CD4-positive, alpha-beta T cell (primary cell): ENCODE data around the gene SYT2. TPM values are rescaled to one million over a fixed set of nuclear protein-coding genes. Genes with fewer than 3 reads are reported as not detected.
"Not testable (repeated sequence)": the region's sequence is repeated elsewhere in the genome, so short reads cannot be mapped to it uniquely, and the experiment has no call there.

Experiments used
- ATAC-seq: fragments of 200-7000 bp; cut with Tn5 transposase; one replicate; pipeline ENCODE4 v1.10.0; 2022; ENCODE audit warnings: mild to moderate bottlenecking; ENCODE audit not compliant: poor library complexity
- CTCF ChIA-PET: fragments of 350-600 bp; sonication (Branson Sonifier 250); formaldehyde crosslinking; loops from one replicate; lab custom pipeline; 2021; ENCODE audit warnings: antibody characterized with exemption, inconsistent platforms; lab: Charles Lee
- POLR2A ChIA-PET: fragments of 350-600 bp; sonication (Branson Sonifier 250); formaldehyde crosslinking; loops from one replicate; lab custom pipeline; 2021; ENCODE audit warnings: antibody characterized with exemption, inconsistent platforms; lab: Charles Lee
- DNase-seq, 14 experiments: peaks; one replicate each; pipeline ENCODE4 v3.0.0-alpha.2; 2013 to 2020; ENCODE audit warnings: mixed read lengths in 2 of 14
- H3K27ac ChIP-seq, 2 donors: one replicate each; pipeline versions ENCODE4 v1.5.1 to v1.7.0; 2013; ENCODE audit warnings: low read length in 2 of 2, low read depth in 1 of 2, mild to moderate bottlenecking in 1 of 2
- H3K27me3 ChIP-seq, 2 experiments: 1 replicate in 1 of 2; 2 replicates in 1 of 2; pipeline versions ENCODE4 v1.6.1 to v1.7.0; 2013; ENCODE audit warnings: low read length in 2 of 2, control low read depth in 1 of 2, mild to moderate bottlenecking in 1 of 2, moderate library complexity in 1 of 2; ENCODE audit not compliant: insufficient read depth in 2 of 2, control insufficient read depth in 1 of 2
- H3K36me3 ChIP-seq: one replicate; pipeline ENCODE4 v1.6.1; 2013; ENCODE audit warnings: low read length, control low read depth; ENCODE audit not compliant: insufficient read depth
- H3K4me1 ChIP-seq: one replicate; pipeline ENCODE4 v1.6.1; 2013; ENCODE audit warnings: low read length, control low read depth; ENCODE audit not compliant: insufficient read depth
- H3K4me3 ChIP-seq: one replicate; pipeline ENCODE4 v1.5.1; 2013; ENCODE audit warnings: mild to moderate bottlenecking, low read length, moderate library complexity
- H3K9me3 ChIP-seq, 2 experiments: 1 replicate in 1 of 2; 2 replicates in 1 of 2; pipeline versions ENCODE4 v1.6.1 to v1.7.0; 2013; ENCODE audit warnings: low read length in 2 of 2, mild to moderate bottlenecking in 2 of 2, control low read depth in 1 of 2, moderate library complexity in 1 of 2; ENCODE audit not compliant: control insufficient read depth in 1 of 2, insufficient read depth in 1 of 2
- H3K27ac Mint-ChIP-seq: one replicate; pipeline ENCODE4 v1.8.0; 2020; ENCODE audit warnings: mixed read lengths
- H3K27me3 Mint-ChIP-seq: one replicate; pipeline ENCODE4 v1.8.0; 2021; ENCODE audit warnings: mixed read lengths
- H3K36me3 Mint-ChIP-seq: one replicate; pipeline ENCODE4 v1.8.0; 2021; ENCODE audit warnings: low read depth, mixed read lengths
- H3K4me1 Mint-ChIP-seq: one replicate; pipeline ENCODE4 v1.8.0; 2021; ENCODE audit warnings: low read depth, mixed read lengths
- H3K4me3 Mint-ChIP-seq: one replicate; pipeline ENCODE4 v1.8.0; 2020; ENCODE audit warnings: mild to moderate bottlenecking, mixed read lengths
- H3K9me3 Mint-ChIP-seq: one replicate; pipeline ENCODE4 v1.8.0; 2020; ENCODE audit warnings: mixed read lengths
- CTCF ChIP-seq: fragments of 200-600 bp; IDR thresholded peaks from one replicate; pipeline ENCODE4 v1.8.0; 2022; ENCODE audit warnings: antibody characterized with exemption, mild to moderate bottlenecking
- intact Hi-C, 2 experiments: fragments of 100-400 bp; cut with DNase I in 1 of 2; cut with micrococcal nuclease in 1 of 2; formaldehyde crosslinking; loops; one replicate each; pipeline versions ENCODE4 v1.15.1 to v1.9.0; 2023 to 2025; cut with DNase I, micrococcal nuclease
- total RNA-seq, 174 experiments: library from RNA in 2 of 174; stranded (reverse) in 2 of 174; gene quantifications; one replicate each; pipeline ENCODE4 v1.2.3 and lab custom pipeline; 2021 to 2026

The SYT2 gene
- total RNA-seq, 2 experiments from 2014 or later = not detected

DNA sequence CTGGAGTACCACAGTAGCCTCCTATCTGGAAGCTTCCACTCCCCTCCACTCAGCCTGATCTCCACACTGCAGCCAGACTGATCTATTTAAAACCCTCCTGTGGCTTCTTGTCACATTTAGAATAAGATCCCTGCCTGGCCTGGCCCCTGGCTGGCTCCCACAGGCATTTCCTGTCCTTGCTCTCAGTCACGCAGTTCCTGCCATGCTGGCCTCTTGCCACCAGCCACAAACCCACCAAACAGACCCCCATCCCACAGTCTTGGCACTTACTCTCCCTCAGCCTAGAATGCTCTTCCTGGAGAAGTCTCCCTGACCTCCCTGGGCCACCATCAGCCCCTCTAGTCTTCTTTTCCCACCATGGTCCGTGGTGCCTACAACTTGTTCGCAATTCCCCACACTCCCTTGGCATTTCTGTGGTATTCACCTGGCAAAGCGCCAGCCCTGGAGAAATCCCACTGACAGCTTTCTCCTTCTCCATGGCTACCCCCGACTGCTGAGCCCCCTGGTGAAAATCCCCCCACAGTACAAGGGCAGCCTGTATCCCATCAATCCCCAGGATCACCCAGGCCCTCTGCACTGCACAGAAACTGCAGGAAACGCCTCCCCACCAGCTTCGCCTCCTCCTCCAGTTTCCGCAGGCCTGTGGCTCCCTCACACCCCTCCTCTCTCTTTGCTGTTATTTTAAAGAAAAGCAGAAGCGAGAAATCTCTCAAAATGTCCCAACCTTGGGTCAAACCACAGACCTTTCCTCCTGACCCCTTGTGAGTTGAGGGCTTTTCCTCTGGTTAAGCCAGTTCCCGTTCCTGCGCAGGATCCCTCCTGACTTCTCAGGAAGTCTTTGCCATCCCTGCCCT is 94.5 kb downstream of the SYT2 start:
- H3K9me3 Mint-ChIP-seq = no peaks in the 10 kb centered on the region
- Histone ChIP-seq H3K27ac (no peak overlapping the region), H3K36me3 (no peaks in the 10 kb centered on the region), H3K9me3 (no peaks in the 10 kb centered on the region), H3K4me3 (no peak overlapping the region), H3K27me3 (no peaks in the 10 kb centered on the region), H3K4me1 (peaks cover 10% of the 10 kb centered on the region)
- POLR2A ChIA-PET = no interaction called here
- no peak overlapping the region for H3K27ac Mint-ChIP-seq
- peaks cover 22% of the 10 kb centered on the region for H3K4me1 Mint-ChIP-seq
- CTCF ChIA-PET = no interaction called here
- DNase-seq (peak in 3 of 14 experiments; percentile 21 to 58 (median 56)), ATAC-seq (no peak)
- H3K4me3 Mint-ChIP-seq = no peak overlapping the region
- TF ChIP-seq CTCF = no peak
- H3K27me3 Mint-ChIP-seq = peaks cover 19% of the 10 kb centered on the region
- H3K36me3 Mint-ChIP-seq = no peaks in the 10 kb centered on the region
- intact Hi-C loops = no loop called here

DNA sequence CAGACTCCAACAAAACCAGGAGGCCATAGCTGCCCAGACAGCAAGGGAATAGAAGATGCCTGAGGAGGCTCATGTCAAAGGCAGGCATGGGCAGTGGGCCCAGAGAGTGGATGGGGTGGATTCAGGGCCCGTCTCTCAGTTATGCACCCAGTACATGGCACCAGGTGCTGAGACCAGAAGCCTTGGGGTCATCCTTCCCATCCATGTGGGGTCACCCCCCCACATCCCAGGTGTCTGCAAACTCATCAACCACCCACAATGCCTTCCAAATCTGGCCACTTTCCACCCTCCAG is 95.1 kb downstream of the SYT2 start:
- POLR2A ChIA-PET, ATAC-seq, H3K27me3 ChIP-seq, H3K9me3 Mint-ChIP-seq, DNase-seq, intact Hi-C loops, H3K36me3 Mint-ChIP-seq, CTCF ChIA-PET, H3K27ac ChIP-seq, H3K4me3 ChIP-seq, H3K4me1 ChIP-seq, H3K27ac Mint-ChIP-seq, H3K4me3 Mint-ChIP-seq, H3K9me3 ChIP-seq, H3K36me3 ChIP-seq: not testable (repeated sequence)
- Mint-ChIP-seq H3K4me1 (peaks cover 22% of the 10 kb centered on the region), H3K27me3 (peaks cover 14% of the 10 kb centered on the region)

- H3K27ac Mint-ChIP-seq, H3K4me1 ChIP-seq, H3K9me3 ChIP-seq, DNase-seq, H3K36me3 ChIP-seq, H3K27ac ChIP-seq, H3K4me3 Mint-ChIP-seq, intact Hi-C loops, H3K27me3 ChIP-seq, H3K9me3 Mint-ChIP-seq, CTCF ChIA-PET, H3K36me3 Mint-ChIP-seq, H3K4me3 ChIP-seq, POLR2A ChIA-PET, ATAC-seq: not testable (repeated sequence)
- Mint-ChIP-seq H3K4me1 (peaks cover 22% of the 10 kb centered on the region), H3K27me3 (peaks cover 11% of the 10 kb centered on the region)
These were observed 95.7 kb downstream of the SYT2 start for GRCh38 chr1:202614363-202615207.

- Mint-ChIP-seq H3K9me3 (no peaks in the 10 kb centered on the region), H3K27me3 (peaks cover 9% of the 10 kb centered on the region), H3K36me3 (no peaks in the 10 kb centered on the region), H3K4me1 (peaks cover 22% of the 10 kb centered on the region), H3K27ac (no peak overlapping the region), H3K4me3 (no peak overlapping the region)
- ATAC-seq (no peak), DNase-seq (no peak)
- Histone ChIP-seq H3K27ac (no peak overlapping the region), H3K27me3 (no peaks in the 10 kb centered on the region), H3K9me3 (no peaks in the 10 kb centered on the region), H3K4me1 (peaks cover 10% of the 10 kb centered on the region), H3K4me3 (no peak overlapping the region), H3K36me3 (no peaks in the 10 kb centered on the region)
- TF ChIP-seq CTCF = no peak
- POLR2A ChIA-PET = no interaction called here
- CTCF ChIA-PET = no interaction called here
- intact Hi-C loops = no loop called here
These were observed 96.7 kb downstream of the SYT2 start for GRCh38 chr1:202613571-202613970.

- Mint-ChIP-seq H3K4me1 (peaks cover 22% of the 10 kb centered on the region), H3K36me3 (peaks cover 11% of the 10 kb centered on the region)
- H3K9me3 Mint-ChIP-seq, H3K9me3 ChIP-seq, ATAC-seq, CTCF ChIA-PET, H3K36me3 ChIP-seq, H3K27ac ChIP-seq, H3K4me3 Mint-ChIP-seq, H3K4me1 ChIP-seq, DNase-seq, intact Hi-C loops, H3K27me3 Mint-ChIP-seq, H3K27me3 ChIP-seq, POLR2A ChIA-PET, H3K4me3 ChIP-seq, H3K27ac Mint-ChIP-seq: not testable (repeated sequence)
These were observed 98.2 kb downstream of the SYT2 start for GRCh38 chr1:202612036-202612435.
